SHP77 treated with DMSO at 0.1 percent for 48 hours (cell line): ENCODE data around the gene F8A3.
"Not testable (repeated sequence)": the region's sequence is repeated elsewhere in the genome, so short reads cannot be mapped to it uniquely, and the experiment has no call there.

ENCODE experiments used
- DNase-seq: peaks from one replicate; lab custom pipeline; 2025; lab: John Stamatoyannopoulos, UW

F8A3 gene

GRCh38 chrX:155458471-155458870 lies at the start of gene F8A3:
Gene F8A3 (minus strand): TSS chrX:155458620. CDS start chrX:155458600, 20 bp downstream.
- not testable (repeated sequence) for DNase-seq

DNA sequence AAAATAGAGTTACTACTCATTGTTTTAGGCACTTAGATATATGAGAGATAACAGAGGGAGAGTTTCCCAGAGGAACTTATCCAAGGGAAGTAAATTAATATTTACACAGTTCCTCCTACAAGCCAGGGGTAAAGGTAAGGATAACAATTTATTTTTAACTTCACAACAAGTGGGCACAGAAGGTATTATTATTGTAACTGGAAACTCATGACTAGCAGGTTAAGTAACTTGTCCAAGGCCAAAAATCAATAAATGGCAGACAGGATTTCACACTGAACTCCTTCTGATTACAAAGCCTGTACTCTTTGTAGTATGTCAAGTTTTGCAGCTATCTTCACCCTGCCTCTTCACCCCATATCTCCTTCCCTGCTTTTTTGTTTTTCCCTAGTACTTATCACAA lies 46.9 kb upstream of the F8A3 start:
- DNase-seq: no peak

- not testable (repeated sequence) for DNase-seq
These were observed 36.7 kb upstream of the F8A3 start for GRCh38 chrX:155495134-155495533.

GRCh38 chrX:155491421-155491820 lies 33.0 kb upstream of the F8A3 start:
- not testable (repeated sequence) for DNase-seq

- not testable (repeated sequence) for DNase-seq
These were observed 18.7 kb upstream of the F8A3 start for GRCh38 chrX:155477136-155477535.

- DNase-seq: not testable (repeated sequence)
These were observed 8.0 kb upstream of the F8A3 start for GRCh38 chrX:155466269-155466938.

- DNase-seq: not testable (repeated sequence)
These were observed 2.1 kb upstream of the F8A3 start for GRCh38 chrX:155460501-155460900.

- DNase-seq: not testable (repeated sequence)
These were observed 516 bp downstream of the F8A3 start for GRCh38 chrX:155457761-155458447.

DNA sequence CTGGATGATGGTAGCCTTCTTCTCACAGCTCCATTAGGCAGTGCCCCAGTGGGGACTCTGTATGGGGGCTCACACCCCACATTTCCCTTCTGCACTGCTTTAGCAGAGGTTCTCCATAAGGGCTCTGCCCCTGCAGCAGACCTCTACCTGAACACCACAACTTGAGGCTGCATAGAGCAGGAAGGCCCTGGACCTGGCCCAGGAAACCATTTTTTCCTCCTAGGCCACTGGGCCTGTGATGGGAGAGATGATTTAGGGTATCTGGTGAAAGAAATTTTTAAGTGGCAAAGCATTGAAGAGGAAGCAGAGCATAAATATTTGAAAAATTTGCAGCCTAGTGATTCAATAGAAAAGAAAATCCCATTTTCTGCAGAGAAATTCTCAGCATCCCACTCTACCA lies 17.3 kb downstream of the F8A3 start:
- no peak for DNase-seq

GRCh38 chrX:155435744-155436112 lies 22.7 kb downstream of the F8A3 start:
- DNase-seq: no peak

- no peak for DNase-seq
These were observed 23.3 kb downstream of the F8A3 start for GRCh38 chrX:155434906-155435743.

DNA sequence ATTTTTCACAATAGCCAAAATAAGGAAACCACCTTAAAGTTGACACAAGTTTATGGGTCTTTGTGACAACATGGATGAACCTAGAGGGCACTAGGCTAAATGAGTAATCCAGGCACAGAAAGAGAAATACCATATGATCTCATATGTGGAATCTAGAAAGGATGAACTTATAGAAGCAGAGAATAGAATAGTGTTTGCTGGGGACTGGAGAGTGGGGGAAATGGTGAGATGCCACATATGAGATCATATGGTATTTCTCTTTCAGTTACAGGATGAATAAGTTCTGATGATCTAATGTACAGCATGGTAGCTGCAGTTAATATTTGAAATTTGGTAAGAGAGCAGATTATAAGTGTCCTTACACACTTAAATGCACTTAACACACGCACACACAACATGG lies 40.7 kb downstream of the F8A3 start:
- DNase-seq: no peak
